COLO668 (cell line): ENCODE results near the gene ANKRA2.
"Not testable (repeated sequence)": the region's sequence is repeated elsewhere in the genome, so short reads cannot be mapped to it uniquely, and the experiment has no call there.

Experiments used
- DNase-seq: peaks from one replicate; lab custom pipeline; 2025; ENCODE audit not compliant: unreplicated experiment; lab: John Stamatoyannopoulos, UW

Gene ANKRA2

GRCh38 chr5:73552642-73553041 lies 12.8 kb downstream of the ANKRA2 start:
- DNase-seq: no peak

DNA sequence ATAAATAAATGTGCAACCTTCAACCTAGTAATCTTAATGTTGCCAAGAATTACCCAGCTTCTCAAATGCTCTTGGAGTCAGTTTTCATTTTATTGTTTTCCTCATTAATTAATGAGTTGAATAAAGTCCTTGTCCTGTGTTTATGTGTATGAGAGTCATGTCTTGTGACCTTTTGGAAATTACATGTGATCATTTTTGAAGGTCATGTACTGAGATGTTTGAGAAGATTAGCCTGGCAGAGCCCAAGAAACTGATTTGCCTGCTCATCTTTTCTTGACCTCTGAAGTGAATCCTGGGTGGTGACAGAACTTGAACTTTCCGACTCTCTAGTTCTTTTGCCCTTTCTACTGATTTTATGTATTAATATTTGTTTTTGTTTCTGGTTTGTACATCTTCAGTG lies 15.4 kb downstream of the ANKRA2 start:
- DNase-seq: no peak

GRCh38 chr5:73545403-73545779 lies 20.0 kb downstream of the ANKRA2 start:
- no peak for DNase-seq

GRCh38 chr5:73544429-73545402 lies 20.7 kb downstream of the ANKRA2 start:
- DNase-seq: peak; percentile 74

DNA sequence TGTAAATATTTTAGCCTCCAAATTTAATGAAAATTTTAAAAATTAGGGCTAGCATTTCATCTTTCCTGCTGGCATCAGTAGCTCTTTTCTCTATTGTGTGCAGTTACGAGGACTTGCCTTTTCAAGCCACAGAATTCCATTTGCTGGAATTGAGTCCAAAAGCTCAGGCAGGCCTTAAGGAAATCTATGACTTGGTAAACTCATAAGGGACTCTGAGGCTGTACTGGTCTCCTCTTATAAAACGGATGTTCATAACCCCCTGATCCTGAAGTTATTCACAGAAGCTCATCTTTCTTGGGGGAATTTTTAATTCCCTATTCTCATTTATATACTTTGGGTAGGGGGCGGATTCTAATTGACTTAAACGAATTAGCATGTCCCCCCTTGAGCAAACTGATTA lies 23.4 kb downstream of the ANKRA2 start:
- no peak for DNase-seq

- DNase-seq: no peak
Measured at GRCh38 chr5:73540192-73540591, 25.2 kb downstream of the ANKRA2 start.

DNA sequence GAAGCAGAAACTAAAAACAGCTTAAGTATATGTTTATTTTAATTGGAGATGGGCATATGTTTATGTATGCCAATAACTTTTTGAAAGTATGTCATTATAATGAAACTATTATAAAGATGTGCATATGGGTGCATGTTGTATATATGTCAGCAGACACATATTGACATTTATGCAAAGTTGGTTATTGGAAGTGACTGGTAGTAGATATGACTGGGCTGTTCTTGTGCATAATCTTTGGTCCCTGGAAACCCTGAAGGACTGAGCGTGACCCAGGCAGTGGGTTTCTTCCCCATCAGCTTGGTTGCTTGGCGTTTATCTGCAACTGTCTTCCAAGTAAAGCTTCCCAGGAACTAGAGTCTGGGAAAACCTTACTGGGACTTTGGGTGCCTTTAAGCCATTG lies 25.7 kb downstream of the ANKRA2 start:
- DNase-seq: no peak

DNA sequence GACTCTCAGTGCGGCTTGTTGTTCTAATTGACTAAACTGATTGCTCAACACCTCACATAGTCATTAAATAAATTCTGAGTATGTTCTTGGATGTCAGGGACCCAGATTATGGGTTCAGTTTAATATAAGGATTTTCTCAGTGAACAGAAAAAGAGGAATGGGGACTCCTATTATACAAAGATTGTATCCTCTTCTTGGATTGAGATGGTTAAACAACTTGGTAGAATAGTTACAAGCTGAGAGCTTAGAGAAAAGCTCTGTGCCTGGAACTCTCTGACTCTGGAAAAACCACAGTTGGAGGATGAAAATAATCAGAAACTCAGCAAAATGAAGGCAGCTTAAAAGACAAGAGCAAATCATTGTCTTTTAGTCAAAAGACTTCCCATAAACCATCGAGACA lies 30.5 kb downstream of the ANKRA2 start:
- no peak for DNase-seq

DNA sequence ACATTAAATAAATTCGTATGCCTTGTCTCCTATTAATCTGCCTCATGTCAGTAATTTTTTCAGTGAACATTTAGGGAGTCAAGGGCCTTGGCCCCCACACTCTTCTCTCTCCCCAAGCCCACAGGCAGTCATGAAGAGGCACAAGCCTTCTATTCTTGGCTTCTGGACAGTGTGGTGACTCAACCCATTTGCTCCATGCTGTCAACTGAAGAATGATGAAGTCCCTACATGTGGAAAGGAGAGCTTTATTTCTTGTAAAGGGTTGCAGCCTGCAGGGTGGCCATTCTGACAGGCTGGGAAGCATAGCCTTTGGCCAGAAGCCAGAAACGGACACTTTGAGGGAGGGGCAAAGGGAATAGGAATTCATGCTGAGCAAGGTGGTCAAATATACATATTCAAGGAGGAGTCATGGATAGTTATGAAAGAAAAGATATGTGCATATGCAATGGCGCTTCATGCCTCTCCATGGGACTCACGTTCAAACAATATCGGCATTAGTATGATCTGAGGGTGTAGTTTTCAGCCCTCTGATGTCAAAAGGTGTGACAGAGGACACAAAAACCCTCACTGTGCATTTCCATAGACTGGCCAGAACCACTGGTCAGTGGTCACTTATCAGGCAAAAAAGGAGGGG lies 31.3 kb downstream of the ANKRA2 start:
- DNase-seq: no peak

DNA sequence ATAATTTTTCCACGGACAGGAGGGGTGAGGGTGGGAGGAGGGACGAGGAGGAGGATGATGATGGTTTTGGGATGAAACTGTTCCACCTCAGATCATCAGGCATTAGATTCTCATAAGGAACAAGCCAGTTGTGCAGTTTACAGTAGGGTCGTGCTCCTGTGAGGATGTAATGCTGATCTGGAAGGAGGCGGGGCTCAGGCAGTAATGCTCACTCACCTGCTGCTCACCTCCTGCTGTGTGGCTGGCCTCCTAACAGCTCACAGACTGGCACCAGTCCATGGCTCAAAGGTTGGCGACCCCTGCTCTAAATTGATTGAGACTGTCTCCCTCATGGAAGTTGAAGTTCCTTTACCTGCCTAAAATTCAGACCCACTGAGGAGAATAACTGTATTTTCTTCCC lies 33.2 kb downstream of the ANKRA2 start:
- DNase-seq: peak; percentile 9

GRCh38 chr5:73531356-73531755 lies 34.1 kb downstream of the ANKRA2 start:
- DNase-seq: no peak

GRCh38 chr5:73529081-73529480 lies 36.4 kb downstream of the ANKRA2 start:
- DNase-seq: no peak

- no peak for DNase-seq
Measured at GRCh38 chr5:73528248-73528647, 37.2 kb downstream of the ANKRA2 start.

DNA sequence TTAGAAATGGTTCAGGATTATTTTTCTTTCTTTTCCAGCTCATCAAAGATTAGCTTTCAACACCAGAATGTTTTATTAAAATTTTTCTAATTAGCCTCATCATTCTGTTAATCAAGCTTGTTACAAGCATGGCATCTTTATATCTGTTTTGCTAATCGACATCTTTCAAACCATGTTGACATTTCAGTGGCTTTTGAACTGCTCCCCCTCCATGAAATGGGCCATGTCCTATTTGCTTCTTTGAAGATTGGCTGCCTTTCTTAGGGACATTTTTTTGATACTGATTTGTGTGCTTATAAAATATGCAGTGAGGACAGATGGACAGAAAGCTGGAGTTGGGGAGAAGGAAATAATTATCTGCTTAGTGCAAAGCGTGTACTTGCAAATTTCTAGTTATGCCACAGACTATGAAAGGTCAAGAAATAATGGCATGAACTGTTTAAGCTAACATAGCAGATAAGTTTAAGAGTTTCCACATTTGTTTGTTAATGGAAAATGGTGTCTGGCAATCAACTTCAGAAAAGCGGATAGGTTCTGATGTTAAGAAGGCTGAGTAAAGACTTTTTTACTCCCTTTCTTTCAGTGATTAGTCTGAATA lies 39.7 kb downstream of the ANKRA2 start:
- DNase-seq: no peak

- no peak for DNase-seq
Measured at GRCh38 chr5:73523861-73524260, 41.6 kb downstream of the ANKRA2 start.

- no peak for DNase-seq
Measured at GRCh38 chr5:73522989-73523388, 42.5 kb downstream of the ANKRA2 start.

DNA sequence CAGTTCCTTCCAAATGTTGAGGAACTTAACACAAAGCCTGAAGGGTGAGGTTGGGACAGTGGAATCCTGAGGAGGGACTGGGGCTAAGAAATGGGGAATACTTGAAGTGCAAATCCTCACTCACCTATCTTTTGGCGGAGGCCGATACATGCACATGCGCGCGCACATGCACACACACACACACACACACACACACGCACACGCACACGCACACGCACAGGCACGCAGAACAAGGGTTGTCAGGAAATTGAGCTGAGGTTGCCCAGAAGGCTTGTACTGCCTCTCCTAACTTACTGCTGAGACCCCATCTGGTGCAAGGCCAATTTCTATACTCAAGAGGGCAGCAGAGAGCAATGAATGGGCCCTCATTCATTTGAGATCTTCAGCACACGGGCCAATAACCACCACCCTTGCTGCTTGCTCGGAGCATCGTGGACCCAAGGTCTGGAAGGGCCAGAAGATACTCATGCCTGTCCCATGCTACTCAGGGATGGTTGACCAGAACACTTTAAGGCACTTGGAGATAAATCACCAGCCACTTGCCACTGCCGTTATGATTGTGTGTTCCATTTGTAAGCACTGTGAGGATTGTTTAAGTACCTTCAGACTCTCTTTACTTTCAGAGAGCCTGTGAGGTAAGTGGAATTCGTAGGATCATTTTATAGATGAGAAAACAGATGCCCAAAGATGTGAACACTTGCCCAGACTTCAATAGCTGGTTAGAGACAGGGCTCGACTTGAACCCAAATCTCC lies 45.7 kb downstream of the ANKRA2 start:
- peak; percentile 58 for DNase-seq

DNA sequence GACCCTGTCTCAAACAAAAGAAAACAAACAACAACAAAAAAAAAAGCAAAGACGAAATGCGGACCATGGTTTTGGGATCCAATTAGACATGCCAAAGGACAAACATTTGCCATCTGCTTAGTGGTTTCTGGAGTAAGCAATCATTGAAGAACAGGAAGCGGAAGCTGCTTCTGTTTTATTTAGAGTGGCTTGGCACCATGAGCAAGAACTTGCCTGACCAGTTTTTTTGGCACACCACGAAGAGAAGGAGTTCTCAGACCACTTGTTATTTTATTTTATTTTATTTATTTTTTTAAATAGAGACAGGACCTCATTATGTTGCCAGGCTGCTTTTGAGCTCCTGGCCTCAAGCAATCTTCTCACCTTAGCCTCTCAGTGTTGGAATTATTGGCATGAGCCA lies 50.2 kb downstream of the ANKRA2 start:
- peak; percentile 18 for DNase-seq

DNA sequence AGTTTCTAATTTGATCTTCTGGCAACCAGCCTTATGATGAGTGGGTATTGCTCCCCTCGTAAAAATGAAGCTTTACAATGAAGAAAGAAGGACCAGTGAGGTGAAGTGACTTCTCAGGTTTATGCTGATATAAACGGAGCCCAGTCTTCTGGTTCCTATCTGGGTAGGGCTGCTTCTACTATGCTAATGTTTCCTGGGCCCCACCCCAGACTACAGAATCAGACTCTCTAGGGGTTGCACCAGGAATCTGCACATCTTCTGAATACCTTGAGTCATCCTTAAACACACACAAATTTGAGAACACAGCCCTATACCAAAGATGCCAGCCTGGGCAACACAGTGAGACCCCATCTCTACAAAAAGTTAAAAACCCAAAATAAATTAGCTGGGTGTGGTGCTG lies 51.0 kb downstream of the ANKRA2 start:
- DNase-seq: no peak

DNA sequence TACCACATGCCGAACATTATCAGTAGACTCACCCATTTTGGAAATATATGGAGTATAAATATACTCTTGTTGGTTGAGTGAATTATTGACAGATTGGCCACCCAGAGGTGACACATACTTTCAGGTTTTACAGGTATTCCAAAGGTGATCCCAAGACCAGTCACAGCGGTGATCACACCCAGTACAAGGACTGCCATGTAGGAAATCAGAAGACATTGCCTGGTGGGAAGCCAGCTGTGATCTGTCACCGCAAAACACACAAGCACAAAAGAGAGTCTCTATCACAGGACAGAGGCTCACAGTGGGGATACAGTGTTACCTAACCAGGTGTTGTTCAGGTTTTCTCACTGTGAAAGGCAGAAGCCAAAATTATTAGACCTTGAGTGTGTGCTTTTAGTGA lies 51.4 kb downstream of the ANKRA2 start:
- no peak for DNase-seq

GRCh38 chr5:73508521-73508920 lies 56.9 kb downstream of the ANKRA2 start:
- DNase-seq: not testable (repeated sequence)
